Endometrium (tissue), 2 donors: ENCODE results near the gene HSFX3.
"Not testable (repeated sequence)": the region's sequence is repeated elsewhere in the genome, so short reads cannot be mapped to it uniquely, and the experiment has no call there.

Source experiments
- FAIRE-seq: peaks from 2 replicates; lab custom pipeline; 2012; peaks lifted over from hg19 to GRCh38; lab: Jason Lieb, UNC
- donor health status: control.
- donor health status: control.

HSFX3 gene

DNA sequence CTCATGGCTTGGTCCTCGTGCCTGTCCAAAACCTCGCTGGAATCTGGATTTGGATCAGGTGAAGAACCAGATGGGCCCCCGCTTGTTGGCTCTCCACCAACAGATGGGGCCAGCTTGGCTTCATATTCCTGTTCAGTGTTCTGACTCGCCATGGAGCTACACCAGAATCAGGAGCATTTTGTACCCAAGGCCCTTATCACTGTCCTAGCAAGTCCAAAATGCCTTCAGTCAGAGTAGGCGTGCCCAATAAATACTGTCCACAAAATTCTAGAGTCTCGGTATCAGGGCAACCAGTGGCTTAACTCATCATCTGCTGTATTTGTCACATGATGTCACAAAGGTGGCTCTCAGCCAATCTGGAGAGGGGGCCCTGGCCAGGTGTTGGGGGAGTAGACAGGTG, at the start of gene HSFX3:
Gene HSFX3 (minus strand): TSS at position 224 of the 400 bp plus-strand sequence. CDS start 72 bp downstream, at position 152.
- FAIRE-seq = not testable (repeated sequence)

DNA sequence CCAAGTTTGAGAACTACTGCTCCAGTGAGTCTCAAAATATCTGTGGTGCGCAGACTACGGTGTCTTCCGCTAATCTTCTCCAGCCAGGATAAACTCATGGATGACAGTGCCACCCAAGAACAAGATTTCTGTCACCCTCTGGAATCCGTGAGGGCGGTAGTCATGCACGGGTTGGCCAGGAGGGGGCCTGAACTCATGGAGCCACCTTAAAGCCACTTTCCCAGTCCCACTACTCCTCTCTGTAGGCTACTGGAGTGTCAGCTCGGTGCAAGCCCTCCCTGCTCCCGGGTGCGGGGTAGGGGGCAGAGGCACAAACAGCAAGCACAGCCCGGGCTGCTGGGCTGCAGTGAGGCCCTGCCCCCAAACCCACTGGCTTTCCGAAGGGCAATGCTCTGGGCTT, 48.9 kb upstream of the HSFX3 start:
- not testable (repeated sequence) for FAIRE-seq

GRCh38 chrX:149595943-149596342, 46.2 kb upstream of the HSFX3 start:
- not testable (repeated sequence) for FAIRE-seq

DNA sequence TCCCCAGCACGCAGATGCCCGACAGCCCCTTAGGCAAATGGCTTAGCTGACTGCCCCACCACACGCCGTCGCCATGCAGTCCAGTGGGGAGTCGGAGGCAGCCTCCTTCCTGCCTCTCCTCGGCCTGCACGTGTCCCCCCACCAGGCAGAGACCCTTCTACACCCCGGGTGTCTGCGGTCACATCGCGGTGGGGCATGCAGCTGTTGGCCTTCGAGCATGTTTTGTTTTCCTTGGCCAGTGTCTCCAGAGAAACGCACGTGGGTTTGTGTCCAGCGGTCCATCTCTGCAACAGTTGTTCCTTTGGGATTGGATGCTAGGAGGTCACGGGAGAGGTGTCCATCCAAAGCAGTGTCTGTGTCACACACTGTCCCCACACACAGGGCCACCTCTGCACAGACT, 45.5 kb upstream of the HSFX3 start, which contains the start of gene HSFX2:
Gene HSFX2 (minus strand): TSS at position 101 of the 400 bp plus-strand sequence. CDS start 614 bp downstream, outside the sequence.
- not testable (repeated sequence) for FAIRE-seq

GRCh38 chrX:149590993-149591392, 41.3 kb upstream of the HSFX3 start:
- not testable (repeated sequence) for FAIRE-seq

DNA sequence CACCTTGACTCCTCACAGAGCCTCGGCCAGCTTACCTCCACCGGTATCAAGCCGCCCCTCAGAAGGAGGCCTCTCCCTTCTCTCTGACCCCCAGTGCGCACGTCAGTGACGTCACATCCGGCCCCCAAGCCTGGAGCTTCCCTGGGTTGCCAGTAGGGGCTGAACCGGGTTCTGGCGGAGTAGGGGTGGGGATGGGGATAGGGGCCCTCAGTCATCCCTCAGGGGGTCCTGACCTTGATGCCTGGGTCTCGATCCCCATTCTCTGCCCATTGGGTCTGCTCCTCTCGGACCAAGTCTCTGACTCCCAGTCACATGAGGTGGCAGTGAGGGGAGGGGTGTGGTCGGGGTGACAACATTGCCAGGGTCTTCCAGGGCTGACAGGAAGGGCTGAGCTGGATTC, 37.6 kb upstream of the HSFX3 start, which contains the start of gene MAGEA9B:
Gene MAGEA9B (minus strand): TSS at position 101 of the 400 bp plus-strand sequence. CDS start 4,280 bp downstream, outside the sequence.
- FAIRE-seq = not testable (repeated sequence)

- FAIRE-seq = not testable (repeated sequence)
Measured at GRCh38 chrX:149585631-149586030, 35.9 kb upstream of the HSFX3 start.

DNA sequence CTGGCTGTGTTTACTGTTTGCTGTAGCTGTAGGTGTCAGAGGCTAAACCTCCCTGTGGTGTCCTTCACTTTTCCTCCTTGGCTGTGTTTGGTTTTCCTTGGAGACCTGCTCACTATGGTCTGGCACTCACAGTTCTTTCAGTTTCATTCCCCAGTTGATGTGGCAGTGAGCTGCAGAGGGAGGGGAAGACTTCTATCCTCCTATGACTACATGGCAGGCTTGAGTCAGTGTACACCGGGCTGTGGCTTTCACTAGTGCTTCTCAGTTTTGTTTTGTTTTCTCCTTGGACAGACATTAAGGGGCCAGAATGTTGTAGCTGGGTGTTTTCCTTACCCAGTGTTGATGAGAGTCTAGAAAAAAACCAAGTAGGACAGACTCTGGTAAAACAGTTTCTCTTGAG, 23.7 kb upstream of the HSFX3 start:
- not testable (repeated sequence) for FAIRE-seq

DNA sequence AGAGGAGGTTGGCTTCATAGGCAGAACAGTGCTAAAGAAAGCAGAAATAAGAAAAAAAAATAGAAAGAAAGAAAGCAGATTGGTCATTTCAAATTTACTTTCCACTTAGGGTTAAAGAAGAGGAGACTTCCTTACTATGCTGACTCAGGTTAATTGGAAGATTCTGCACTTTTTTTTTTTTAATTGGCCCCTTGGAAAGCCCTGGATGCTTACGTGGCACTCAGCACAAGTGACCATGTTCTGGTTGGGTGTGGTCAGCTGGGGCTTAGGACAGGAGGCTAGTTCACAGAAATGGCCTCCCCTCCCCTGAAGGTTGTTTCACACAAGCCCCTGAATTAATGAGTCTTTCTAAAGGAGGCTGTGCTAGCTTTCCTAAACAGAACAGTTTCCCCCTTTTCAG, 23.0 kb upstream of the HSFX3 start:
- no peak for FAIRE-seq

DNA sequence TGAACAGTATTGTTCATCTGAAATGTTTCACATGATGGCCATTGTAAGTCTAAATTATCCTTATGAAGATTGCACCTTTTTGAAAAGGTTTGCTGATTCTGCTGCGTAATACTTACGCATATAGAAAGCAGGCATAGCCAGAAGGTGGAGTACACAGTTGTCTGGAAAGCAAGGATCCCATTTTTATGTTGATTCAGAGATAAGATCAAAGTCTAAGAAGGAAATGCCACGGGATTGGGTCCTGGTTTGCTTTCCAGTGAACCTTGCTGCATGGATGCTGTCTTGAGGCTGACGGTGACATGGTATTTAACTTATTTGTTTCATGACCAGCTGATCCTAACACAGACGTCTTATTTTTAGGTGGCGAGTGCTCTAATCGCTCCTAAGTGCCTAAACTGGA, 22.0 kb upstream of the HSFX3 start:
- FAIRE-seq = no peak

- FAIRE-seq = no peak
Measured at GRCh38 chrX:149570668-149571067, 20.9 kb upstream of the HSFX3 start.

- no peak for FAIRE-seq
Measured at GRCh38 chrX:149569770-149570169, 20.0 kb upstream of the HSFX3 start.

DNA sequence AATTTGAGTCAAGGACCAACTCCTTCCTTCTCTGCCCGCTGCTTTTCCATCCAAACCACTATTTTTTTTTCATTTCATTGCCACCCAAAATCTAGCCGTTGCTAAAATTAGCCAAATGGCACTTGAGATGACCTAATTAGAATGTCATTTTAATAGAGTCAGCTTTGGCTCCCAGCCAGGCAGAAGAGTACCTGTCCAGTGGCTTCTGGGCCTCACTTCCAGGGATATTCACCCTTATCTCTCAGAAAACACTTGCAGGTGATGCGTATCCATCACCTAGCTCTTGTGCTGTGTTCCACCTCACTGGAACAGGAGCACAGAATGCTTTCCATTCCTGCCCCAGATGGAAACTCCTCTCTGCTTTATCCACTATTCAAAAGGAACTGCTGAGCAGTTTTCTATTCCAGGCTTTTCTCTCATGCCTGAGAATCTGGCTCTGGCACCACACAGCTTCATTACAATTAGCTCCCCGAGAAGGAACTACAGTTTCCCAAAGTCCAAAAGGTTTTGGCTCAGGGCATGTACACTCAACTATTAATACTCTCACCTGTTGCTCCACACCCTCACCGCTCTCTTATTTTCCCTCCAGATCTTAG, 19.1 kb upstream of the HSFX3 start:
- FAIRE-seq = no peak

- FAIRE-seq = no peak
Measured at GRCh38 chrX:149567621-149568417, 18.1 kb upstream of the HSFX3 start.

DNA sequence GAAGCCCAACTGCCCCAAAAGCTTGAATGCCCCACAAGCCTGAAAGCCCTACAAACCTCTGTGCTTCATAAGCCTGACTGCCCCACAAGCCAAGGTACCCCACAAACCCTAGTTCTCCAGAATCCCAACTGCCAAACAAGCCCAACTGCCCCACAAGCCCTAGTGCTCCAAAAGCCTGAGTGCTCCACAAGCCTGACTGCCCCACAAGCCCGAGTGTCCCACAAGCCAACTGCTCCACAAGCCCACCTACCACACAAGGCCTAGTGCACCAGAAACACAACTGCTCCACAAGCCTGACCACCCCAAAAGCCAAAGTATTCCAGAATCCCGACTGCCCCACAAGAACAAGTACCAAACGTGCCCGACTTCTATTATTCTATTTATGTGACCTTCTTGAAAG, 13.6 kb upstream of the HSFX3 start:
- no peak for FAIRE-seq

GRCh38 chrX:149555251-149555650, 5.5 kb upstream of the HSFX3 start:
- not testable (repeated sequence) for FAIRE-seq

- FAIRE-seq = not testable (repeated sequence)
Measured at GRCh38 chrX:149551939-149552248, 2.2 kb upstream of the HSFX3 start.

DNA sequence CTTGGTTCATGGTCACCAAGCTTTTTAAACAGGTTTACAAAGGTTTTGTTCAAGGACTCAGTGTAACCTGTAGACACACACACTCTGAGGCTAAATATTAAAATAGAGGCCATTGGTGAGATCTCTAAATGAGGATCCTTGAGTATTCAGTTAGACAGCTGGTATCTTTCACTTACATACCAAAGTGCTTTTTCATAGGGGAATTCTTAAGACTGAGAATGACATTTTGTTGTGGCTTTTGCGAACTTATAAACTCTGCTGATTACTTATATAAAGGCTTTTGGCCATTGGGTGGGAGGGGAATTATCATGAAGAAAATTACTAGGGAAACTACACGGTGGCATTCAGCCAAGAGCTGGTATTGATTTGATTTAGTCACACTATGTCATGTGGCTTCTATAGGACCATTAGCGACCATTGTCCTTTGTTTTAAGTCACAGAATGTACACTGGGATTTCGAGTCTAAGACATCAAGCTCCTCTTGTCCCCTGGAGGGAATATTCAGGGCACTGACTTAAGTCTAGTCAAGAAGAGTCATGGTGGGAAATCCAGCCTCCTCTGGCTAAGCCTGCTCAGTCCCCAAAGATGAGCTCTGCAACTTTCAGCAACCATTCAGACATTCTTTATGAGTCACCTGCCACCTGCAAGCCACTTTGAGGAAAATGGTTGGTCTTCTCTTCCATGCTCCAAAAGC, 1.7 kb upstream of the HSFX3 start:
- not testable (repeated sequence) for FAIRE-seq

GRCh38 chrX:149550454-149550853, 730 bp upstream of the HSFX3 start:
- FAIRE-seq = not testable (repeated sequence)

DNA sequence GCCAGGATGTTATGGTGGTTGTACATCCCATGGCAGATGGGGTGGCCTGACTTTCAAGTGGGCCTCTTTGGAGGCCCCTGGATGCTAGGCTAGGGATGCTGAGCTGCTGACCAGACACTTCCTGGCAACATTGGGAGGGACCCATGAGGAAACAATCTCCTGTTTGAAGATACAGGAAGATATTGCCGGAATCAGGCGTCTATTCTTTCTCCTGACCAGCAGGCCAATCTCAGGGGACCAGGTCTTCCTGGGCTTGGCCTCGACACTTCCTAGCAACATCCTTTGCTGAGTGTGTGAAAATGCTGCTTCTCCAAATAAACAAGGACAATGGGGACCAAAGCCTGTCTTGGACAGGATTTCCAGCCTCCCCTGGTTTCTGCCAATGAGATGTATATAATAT, 1.9 kb downstream of the HSFX3 start:
- FAIRE-seq = not testable (repeated sequence)

- not testable (repeated sequence) for FAIRE-seq
Measured at GRCh38 chrX:149546962-149547361, 2.8 kb downstream of the HSFX3 start.
